Fibroblast of the aortic adventitia (primary cell): ENCODE data around the gene LAMA2. TPM values are rescaled to one million over a fixed set of nuclear protein-coding genes. Genes with fewer than 3 reads are reported as not detected.

Experiments
- DNase-seq: peaks from one replicate; pipeline ENCODE4 v3.0.0-alpha.2; 2010; ENCODE audit warnings: low read depth
- H3K4me3 ChIP-seq: 2 replicates; pipeline ENCODE4 v1.5.1; 2011; ENCODE audit warnings: low read depth, mild to moderate bottlenecking, control low read depth, low read length, moderate library complexity
- CTCF ChIP-seq: IDR thresholded peaks from 2 replicates; pipeline ENCODE4 v1.5.1; 2011; ENCODE audit warnings: mild to moderate bottlenecking, low read length, control low read depth, inconsistent platforms; ENCODE audit not compliant: insufficient read depth
- total RNA-seq: library from RNA; depleted of rRNA; stranded (reverse); fragments of >200 nt; gene quantifications from 2 replicates; pipeline ENCODE4 v1.2.3, GENCODE V29; 2012; ENCODE audit warnings: low replicate concordance

The LAMA2 gene
- total RNA-seq, 1 donor = 99.1 TPM

DNA sequence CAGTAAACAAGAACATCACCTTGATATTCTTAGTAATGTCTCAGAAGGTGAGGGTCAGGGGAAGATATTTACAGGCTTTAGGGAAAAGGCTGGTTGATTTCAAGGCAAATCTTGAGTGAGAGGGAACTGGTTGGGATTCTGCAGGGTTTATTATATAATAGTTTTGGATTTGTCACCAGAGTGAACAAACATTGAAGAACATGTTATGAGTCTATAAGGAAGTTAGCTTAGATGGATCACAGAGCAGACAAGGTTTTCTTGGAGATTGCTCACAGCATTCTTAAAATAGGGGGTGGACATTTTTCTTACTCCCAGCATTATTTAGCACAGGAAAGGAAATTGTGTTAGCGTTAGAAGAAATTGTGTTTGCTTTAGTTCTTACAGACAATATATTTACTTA is 324.9 kb downstream of the LAMA2 start:
- H3K4me3 ChIP-seq = no peak overlapping the region
- no peak for DNase-seq
- no peak for TF ChIP-seq CTCF

GRCh38 chr6:129208415-129209034 is 325.6 kb downstream of the LAMA2 start:
- no peak for TF ChIP-seq CTCF
- no peak overlapping the region for H3K4me3 ChIP-seq
- DNase-seq = no peak

GRCh38 chr6:129209355-129209754 is 326.4 kb downstream of the LAMA2 start:
- H3K4me3 ChIP-seq = no peak overlapping the region
- DNase-seq = peak; percentile 6
- TF ChIP-seq CTCF = no peak

DNA sequence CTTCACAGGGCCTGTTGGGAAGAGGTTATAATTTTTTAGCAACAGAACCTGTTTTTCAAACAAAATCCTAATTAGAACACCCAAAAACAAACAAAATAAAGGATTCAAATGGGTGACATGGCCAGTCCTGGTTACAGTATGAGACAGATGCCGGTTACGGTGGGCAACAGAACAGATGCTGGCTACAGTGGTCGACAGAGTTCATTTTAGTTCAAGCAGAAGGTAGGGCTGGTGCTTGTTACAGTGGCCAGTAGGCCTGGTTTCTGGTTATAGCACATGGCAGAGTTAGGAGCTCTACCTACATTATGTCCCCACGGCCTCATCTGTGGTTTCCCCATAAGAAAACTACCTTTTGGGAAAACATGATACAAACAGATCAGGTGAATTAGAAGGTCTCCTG is 327.7 kb downstream of the LAMA2 start:
- no peak overlapping the region for H3K4me3 ChIP-seq
- TF ChIP-seq CTCF = no peak

GRCh38 chr6:129211626-129212025 is 328.7 kb downstream of the LAMA2 start:
- no peak for TF ChIP-seq CTCF
- DNase-seq = no peak
- no peak overlapping the region for H3K4me3 ChIP-seq

More for the DNA sequence above, 327.7 kb downstream of the LAMA2 start:
- no peak for DNase-seq

DNA sequence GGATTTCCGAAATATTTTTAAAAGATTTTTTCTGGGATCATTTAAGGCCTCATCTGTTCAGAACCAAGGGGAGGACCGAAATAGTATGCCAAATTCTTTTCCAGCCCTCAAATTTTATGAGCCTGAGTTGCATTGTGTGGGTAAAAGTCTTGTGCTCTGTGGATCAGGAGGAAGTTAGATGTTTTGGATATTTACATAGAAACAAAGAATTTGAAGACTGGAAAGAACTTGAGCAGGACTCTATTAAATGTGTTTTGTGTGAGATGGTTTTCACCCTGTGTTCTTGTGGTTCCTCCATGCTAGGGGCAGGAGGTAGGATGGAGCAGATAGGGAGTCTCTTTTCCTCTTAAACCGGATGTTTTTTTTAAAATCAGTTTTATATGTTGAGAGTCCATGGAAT is 329.1 kb downstream of the LAMA2 start:
- no peak overlapping the region for H3K4me3 ChIP-seq
- no peak for TF ChIP-seq CTCF
- peak; percentile 22 for DNase-seq

DNA sequence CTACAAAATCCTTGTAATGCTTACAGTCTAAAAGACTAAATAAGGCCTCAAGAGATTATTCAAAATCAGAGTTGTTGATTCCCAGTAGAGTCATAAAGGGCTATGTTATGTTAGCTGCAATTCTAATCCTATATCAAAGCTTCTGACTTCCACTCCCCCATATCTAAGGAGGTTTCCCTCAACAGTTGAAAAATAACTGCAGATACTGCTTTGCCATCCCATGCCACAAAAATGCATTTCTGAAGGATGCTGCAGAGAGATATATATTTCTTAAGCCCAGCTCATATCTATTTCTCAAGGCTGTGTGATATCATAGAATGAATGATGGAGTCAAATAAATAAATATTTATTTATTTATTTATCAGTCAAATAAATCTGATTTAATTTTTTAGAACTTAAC is 332.3 kb downstream of the LAMA2 start:
- no peak overlapping the region for H3K4me3 ChIP-seq
- no peak for TF ChIP-seq CTCF
- no peak for DNase-seq
